Panc1 (cell line): ENCODE data around the gene PNP.

Experiments used
- POLR2AphosphoS5 ChIP-seq: IDR thresholded peaks from 2 replicates; pipeline ENCODE4 v1.6.1; 2012; ENCODE audit warnings: mild to moderate bottlenecking, low read depth, low read length, moderate library complexity
- TF ChIP-seq, protein P1 (sequence below): fragments of 450-650 bp; IDR thresholded peaks from 2 replicates; pipeline ENCODE4 v1.5.1; 2017; ENCODE audit warnings: mild to moderate bottlenecking

DNA sequence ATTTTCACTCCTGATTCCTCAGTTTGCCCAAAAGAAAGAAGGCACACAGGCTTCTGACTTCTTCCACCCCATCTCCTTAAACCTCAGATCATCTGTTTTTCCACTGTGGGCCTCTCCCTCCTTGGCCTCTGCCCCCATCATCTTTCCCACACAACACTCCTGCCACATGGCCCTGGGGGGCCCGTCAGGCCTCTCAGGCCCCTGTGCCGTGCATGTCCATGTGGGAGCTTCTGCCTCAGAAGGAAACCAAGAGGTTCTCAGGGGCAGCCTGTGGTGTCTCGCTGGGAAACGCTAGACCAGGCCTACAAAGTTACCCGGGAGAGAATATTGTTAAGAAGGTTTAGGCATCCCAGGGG, 41.2 kb upstream of the PNP start:
- TF ChIP-seq, protein P1, sequence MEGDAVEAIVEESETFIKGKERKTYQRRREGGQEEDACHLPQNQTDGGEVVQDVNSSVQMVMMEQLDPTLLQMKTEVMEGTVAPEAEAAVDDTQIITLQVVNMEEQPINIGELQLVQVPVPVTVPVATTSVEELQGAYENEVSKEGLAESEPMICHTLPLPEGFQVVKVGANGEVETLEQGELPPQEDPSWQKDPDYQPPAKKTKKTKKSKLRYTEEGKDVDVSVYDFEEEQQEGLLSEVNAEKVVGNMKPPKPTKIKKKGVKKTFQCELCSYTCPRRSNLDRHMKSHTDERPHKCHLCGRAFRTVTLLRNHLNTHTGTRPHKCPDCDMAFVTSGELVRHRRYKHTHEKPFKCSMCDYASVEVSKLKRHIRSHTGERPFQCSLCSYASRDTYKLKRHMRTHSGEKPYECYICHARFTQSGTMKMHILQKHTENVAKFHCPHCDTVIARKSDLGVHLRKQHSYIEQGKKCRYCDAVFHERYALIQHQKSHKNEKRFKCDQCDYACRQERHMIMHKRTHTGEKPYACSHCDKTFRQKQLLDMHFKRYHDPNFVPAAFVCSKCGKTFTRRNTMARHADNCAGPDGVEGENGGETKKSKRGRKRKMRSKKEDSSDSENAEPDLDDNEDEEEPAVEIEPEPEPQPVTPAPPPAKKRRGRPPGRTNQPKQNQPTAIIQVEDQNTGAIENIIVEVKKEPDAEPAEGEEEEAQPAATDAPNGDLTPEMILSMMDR, result no peak
- TF ChIP-seq POLR2AphosphoS5, result no peak
